SK-N-MC (cell line): ENCODE data around the gene MRPL20.
"Not testable (repeated sequence)": the region's sequence is repeated elsewhere in the genome, so short reads cannot be mapped to it uniquely, and the experiment has no call there.

Experiments
- EZH2 ChIP-seq: fragments of 200-600 bp; sonication (generic); IDR thresholded peaks from one replicate; pipeline ENCODE4 v1.6.1; 2017; ENCODE audit warnings: antibody characterized with exemption
- POLR2AphosphoS5 ChIP-seq: IDR thresholded peaks from 2 replicates; pipeline ENCODE4 v1.6.1; 2012; ENCODE audit warnings: mild to moderate bottlenecking, low read depth, low read length, borderline replicate concordance

DNA sequence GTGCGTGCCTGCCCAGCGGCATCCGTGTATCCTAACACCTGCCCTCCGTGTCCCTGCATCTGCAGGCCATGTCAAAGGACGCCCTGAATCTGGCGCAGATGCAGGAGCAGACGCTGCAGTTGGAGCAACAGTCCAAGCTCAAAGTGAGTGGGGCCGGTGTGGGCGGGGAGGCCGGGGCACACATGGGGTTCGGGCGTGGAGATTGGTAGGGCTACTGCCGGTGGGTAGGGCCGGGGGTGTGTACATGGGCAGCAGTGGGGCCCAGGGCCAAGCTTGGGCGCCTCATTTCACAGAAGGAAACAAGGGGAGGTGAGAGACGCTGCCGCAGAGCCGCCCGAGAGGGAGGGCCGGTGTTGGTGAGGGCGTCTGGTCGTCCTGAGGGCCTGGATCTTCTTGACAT is 43.5 kb upstream of the MRPL20 start:
- not testable (repeated sequence) for TF ChIP-seq POLR2AphosphoS5, EZH2
